HG03432 (cell line): Measurements from ENCODE around the gene CRYBB3.
"Not testable (repeated sequence)": the region's sequence is repeated elsewhere in the genome, so short reads cannot be mapped to it uniquely, and the experiment has no call there.

Source experiments
- ATAC-seq: cut with Tn5 transposase; IDR thresholded peaks from one replicate; pipeline ENCODE4 v1.9.1; 2021; ENCODE audit warnings: mild to moderate bottlenecking, moderate library complexity; ENCODE audit not compliant: unreplicated experiment

The CRYBB3 gene

DNA sequence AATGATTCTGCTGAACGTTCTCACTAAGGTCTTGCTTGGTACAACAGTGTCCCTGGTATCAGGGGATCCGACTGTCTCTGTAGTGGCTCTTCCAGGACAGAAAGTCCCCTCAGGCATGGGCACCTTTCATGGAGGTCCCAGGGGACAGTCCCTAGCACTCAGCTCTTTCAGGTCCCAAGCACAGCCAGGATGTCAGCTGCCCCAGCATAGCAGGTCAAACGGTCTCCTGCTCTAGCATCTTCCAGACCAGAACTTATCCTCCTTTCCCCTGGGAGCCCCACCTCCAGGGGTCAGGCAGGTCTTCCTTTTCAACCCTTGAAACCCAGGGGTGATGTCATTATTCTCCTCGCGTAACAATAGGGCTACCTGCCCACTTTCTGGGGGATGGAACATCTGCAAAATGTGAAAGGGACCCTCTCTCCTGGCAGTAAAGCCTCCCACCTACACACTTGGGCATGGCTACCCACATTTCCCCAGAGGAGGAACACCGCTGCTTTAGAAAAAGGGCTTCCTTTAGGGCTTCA is 24.7 kb upstream of the CRYBB3 start:
- no peak for ATAC-seq

DNA sequence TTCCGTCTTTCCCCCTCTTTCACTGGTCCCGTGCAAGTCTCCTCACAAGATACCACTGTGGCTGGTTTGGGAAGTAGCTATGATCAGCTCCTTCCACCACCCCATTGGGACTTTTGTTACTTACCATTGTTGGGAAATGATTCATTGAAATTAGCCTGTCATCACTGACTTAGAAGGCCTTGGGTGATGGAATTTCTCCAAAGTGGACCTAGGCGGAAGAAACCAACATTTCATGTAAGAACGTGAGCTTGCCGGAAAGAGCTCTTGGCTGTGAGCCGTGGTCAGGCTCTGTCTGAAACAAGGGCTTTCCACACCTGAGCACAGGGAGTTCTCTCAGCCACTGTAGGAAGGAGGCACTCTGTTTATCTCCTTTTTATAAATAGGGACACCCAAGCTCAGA is 23.5 kb upstream of the CRYBB3 start:
- ATAC-seq = no peak

- ATAC-seq = no peak
These were observed 22.9 kb upstream of the CRYBB3 start for GRCh38 chr22:25176799-25177198.

DNA sequence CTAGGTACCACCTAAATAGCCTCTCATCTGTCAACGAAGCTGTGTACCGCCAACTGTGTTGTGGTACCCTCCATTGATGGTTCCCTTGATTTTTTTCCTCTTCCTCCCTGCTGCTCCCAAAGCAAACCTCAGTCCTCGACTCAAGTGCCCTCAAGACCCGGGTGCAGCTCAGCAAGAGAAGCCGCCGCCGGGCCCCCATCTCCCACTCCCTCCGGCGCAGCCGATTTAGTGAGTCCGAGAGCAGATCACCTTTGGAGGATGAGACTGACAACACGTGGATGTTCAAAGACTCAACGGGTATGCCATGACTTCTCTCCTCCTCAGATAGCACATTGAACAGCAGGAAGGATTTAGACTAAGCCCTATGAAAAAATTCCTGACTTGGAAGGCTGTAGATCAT is 22.4 kb upstream of the CRYBB3 start:
- no peak for ATAC-seq

DNA sequence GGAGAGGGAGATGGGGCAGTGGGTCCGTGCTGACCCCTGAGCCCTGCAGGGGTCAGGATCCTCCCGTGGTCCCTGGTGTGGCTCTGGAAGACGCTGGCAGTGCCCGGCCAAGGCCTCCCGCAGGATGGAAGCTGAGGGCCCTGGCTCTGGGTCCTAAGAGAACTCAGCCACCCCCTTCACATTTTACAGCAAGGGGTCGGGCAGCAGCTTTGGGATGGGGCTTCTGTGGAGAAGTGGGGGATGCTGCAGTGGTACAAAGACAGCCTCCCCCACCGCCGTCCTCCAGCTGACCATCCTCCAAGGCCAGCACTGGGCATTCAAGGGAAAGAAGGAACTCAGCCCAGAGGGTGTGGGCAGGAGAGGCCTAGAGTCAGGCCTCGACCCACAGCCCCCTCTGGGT is 21.8 kb upstream of the CRYBB3 start:
- ATAC-seq = no peak

GRCh38 chr22:25178348-25178747 is 21.3 kb upstream of the CRYBB3 start:
- ATAC-seq = not testable (repeated sequence)

GRCh38 chr22:25178869-25179631 is 20.6 kb upstream of the CRYBB3 start:
- not testable (repeated sequence) for ATAC-seq

- ATAC-seq = no peak
These were observed 17.2 kb upstream of the CRYBB3 start for GRCh38 chr22:25182131-25183110.

DNA sequence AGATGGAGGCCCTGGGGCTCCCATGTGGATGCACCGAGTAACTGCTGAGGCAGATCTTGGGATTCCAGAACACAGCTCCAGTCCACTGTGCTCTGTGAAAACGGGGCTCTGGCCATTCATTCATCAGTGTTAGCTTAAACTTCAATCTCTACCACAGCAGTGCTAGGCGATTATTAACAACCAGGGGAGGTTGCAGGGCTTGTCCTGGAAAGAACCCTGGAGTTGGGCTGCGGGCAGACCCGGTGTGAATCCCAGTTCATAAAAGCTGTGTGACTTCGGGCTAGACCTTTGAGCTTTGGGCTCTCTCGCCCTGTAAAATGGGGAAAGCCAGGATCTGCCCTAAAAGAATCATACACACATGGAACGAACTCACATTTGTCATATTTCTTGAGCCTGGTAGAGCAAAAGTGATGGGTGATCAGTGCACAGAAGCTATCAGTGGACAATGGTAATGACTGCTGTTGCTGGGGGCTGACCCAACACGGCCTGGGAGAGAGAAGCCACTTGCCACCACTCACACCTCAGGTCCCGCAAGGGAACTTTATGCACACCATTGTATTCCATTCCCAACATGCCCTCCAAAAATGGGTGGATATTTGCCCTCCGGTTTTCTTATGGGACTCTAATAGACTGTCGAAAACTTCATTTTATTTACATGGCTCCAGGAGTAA is 15.6 kb upstream of the CRYBB3 start:
- ATAC-seq = no peak

DNA sequence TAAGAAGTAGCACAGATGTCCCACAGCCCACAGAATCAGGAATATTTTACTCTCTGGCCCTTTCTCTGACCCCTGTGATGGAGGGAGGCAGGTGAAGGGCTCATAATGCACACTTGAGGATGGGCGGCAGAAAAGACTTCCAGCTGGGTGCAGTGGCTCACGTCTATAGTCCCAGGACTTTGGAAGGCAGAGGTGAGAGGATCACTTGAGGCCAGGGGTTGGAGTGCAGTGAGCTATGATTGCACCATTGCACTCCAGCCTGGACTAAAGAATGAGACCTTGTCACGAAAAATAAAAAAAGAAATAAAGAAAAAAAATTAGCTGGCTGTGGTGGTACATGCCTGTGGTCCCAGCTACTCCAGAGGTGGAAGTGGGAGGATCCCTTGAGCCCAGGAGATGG is 13.5 kb upstream of the CRYBB3 start:
- ATAC-seq = no peak

DNA sequence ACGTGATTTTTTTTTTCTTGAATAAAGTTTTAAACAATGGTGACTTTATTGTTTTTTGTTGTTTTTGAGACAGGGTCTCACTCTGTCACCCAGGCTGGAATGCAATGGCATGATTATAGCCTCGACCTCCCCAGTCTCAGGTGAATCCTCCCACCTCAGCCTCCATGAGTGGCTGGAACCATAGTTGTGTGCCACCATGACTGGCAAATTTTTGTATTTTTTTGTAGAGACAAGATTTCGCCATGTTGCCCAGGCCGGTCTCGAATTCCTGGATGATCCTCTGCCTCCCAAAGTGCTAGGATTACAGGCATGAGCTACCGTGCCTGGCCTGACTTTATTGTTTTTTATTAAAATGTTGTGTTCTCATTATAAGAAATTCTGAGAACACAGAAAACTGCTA is 12.2 kb upstream of the CRYBB3 start:
- ATAC-seq = no peak

DNA sequence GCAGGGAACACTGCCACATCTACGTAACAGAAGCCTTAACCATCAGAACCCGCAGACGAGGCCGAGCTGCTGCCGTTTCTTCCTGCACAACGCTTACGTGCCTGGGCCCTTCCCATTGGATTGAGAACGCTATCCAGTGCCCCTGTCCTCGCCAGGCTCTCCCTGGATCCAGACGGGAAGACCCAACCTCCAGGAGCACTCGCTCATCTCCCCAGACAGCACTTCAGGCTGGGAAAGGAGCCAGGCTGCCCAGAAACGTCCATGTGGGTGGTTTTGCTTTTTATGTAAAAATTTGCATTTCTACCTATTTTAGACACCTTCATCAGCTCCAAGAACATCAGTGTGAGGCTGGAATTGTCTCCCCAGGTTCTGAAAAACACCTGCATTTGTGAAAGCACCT is 7.3 kb upstream of the CRYBB3 start:
- ATAC-seq = no peak

GRCh38 chr22:25193130-25193529 is 6.5 kb upstream of the CRYBB3 start:
- ATAC-seq = no peak

- ATAC-seq = no peak
These were observed 6.1 kb upstream of the CRYBB3 start for GRCh38 chr22:25193548-25193947.

DNA sequence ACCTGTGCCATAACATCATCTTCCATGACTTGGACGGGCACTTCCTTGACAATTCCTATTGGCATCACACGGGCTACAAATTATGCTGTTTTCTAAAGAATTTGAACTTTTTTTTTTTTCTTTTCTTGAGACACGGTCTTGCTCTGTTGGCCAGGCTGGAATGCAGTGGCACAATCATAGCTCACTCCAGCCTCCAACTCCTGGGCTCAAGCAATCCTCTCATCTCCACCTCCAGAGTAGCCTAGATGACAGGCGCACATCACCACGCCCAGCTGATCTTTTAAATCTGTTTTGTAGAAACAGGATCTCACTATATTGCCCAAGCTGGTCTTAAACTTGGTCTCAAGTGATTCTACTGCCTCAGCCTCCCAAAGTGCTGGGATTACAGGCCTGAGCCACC is 3.3 kb upstream of the CRYBB3 start:
- ATAC-seq = no peak

GRCh38 chr22:25197340-25197739 is 2.3 kb upstream of the CRYBB3 start:
- no peak for ATAC-seq

DNA sequence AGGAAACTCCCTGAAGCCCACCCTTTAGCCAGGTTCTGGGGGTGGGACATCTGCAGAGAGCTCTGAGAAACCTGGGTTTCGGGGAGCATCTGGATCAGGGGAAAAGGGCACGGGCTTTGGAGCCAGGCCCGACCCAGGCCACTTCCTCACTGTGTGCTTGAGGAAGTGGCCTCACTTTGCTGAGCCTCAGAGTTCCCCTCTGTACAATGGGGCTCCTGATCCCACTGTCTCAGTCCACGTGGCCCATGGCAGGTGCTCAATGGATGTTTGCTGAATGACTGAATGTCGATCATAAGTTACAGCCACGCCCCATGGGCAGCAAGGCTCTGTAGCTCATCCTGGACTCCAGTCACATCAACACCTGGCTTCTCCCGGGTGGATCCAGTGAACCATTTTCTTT is 1.3 kb downstream of the CRYBB3 start:
- ATAC-seq = no peak

- no peak for ATAC-seq
These were observed 2.1 kb downstream of the CRYBB3 start for GRCh38 chr22:25201557-25202273.

DNA sequence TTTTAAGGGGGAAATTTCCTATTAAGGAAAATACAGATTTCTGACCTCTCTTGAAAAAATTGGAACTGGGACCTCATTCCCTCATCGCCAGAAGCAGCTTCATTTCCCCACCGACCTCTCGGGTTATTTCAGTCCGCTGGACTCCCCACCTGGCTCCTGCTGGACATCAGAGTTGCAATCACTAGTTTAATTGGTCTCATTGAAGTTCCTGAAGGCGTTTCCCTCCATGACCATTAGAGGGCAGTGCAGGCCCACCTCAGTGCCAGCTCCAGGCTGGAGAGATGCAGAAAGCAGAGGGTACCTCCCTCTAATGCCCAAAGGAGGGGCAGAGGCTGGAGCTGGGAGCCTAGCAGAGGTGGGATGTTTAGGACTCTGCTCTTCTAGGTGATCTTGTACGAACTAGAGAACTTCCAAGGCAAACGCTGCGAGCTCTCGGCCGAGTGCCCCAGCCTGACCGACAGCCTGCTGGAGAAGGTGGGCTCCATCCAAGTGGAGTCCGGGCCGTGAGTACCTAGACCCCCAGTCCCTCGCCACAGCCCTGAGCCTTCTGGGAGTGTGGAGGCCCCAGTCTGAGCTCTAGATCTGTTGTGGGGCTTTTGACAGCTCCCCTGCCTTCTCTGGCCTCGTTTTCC is 2.7 kb downstream of the CRYBB3 start:
- no peak for ATAC-seq

GRCh38 chr22:25203082-25203481 is 3.4 kb downstream of the CRYBB3 start:
- no peak for ATAC-seq
